Esophagus muscularis mucosa (tissue), 4 donors: ENCODE results near the gene KRTAP5-6.

Experiments used
- CTCF ChIP-seq, 3 experiments: fragments of 200-600 bp in 2 of 3; fragments of 450-650 bp in 1 of 3; sonication (generic) in 2 of 3; IDR thresholded peaks; one replicate each; pipeline ENCODE4 v1.5.1; 2017 to 2019; ENCODE audit warnings: antibody characterized with exemption in 3 of 3, mild to moderate bottlenecking in 2 of 3, moderate library complexity in 1 of 3
- EP300 ChIP-seq: sonication (generic); formaldehyde crosslinking; IDR thresholded peaks from one replicate; pipeline ENCODE4 v1.6.1; 2017; ENCODE audit warnings: antibody characterized with exemption
- POLR2A ChIP-seq: fragments of 450-650 bp; IDR thresholded peaks from one replicate; pipeline ENCODE4 v1.6.1; 2017; ENCODE audit warnings: antibody characterized with exemption, moderate library complexity, mild to moderate bottlenecking, low read depth
- POLR2AphosphoS5 ChIP-seq, 2 donors: sonication (generic); formaldehyde crosslinking; IDR thresholded peaks; one replicate each; pipeline ENCODE4 v1.6.1; 2017; ENCODE audit warnings: antibody characterized with exemption in 2 of 2

- TF ChIP-seq CTCF (IDR thresholded peaks at IDR 0.05), result no peak
- no peak for TF ChIP-seq POLR2AphosphoS5 (IDR thresholded peaks at IDR 0.05)
- TF ChIP-seq POLR2A, result no peak
- TF ChIP-seq EP300, result no peak
These were observed 29.1 kb upstream of the KRTAP5-6 start for GRCh38 chr11:1667906-1668305.
